ENCODE data around the gene ITPRID1. TPM values are rescaled to one million over a fixed set of nuclear protein-coding genes. Genes with fewer than 3 reads are reported as not detected.
A peak's percentile ranks its signal among the peaks of the same experiment; 100 is the strongest.

The ITPRID1 gene
- total RNA-seq, 6 donors from 2014 or later, result 0.10 to 0.30 (median 0.17) TPM; not detected in 3

DNA sequence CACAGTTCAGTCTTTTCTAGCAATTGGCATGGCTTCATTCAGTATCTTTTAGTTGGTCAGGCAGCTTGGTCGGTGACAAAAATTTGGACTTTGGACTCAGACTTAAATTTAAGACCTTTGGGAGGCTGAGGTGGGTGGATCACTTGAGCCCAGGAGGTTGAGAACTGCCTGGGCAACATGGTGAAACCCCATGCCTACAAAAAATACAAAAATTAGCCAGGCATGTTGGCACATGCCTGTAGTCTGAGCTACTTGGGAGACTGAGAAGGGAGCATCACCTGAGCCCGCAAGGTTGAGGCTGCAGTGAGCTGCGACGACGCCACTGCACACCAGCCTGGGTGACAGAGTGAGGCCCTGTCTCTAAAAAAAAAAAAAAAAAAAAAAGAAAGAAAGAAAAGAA lies 19.5 kb upstream of the ITPRID1 start:
- Histone ChIP-seq H3K4me3 (no peak overlapping the region), H3K9me3 (no peaks in the 10 kb centered on the region), H3K36me3 (no peaks in the 10 kb centered on the region), H3K27me3 (no peaks in the 10 kb centered on the region), H3K4me1 (peaks cover 0 to 3% (median 0%) of the 10 kb centered on the region in 4 donors), H3K27ac (peak overlapping the region in 2 of 4 donors; percentile 5 to 16)
- ATAC-seq (ENCODE audit: low FRiP score in 2 of 2), result no peak
- peak in 1 of 2 donors; percentile 27 for DNase-seq
- TF ChIP-seq POLR2A (IDR thresholded peaks at IDR 0.05) (no peak), EP300 (IDR thresholded peaks at IDR 0.05) (no peak), POLR2AphosphoS5 (IDR thresholded peaks at IDR 0.05) (no peak)
- TF ChIP-seq, protein P1, sequence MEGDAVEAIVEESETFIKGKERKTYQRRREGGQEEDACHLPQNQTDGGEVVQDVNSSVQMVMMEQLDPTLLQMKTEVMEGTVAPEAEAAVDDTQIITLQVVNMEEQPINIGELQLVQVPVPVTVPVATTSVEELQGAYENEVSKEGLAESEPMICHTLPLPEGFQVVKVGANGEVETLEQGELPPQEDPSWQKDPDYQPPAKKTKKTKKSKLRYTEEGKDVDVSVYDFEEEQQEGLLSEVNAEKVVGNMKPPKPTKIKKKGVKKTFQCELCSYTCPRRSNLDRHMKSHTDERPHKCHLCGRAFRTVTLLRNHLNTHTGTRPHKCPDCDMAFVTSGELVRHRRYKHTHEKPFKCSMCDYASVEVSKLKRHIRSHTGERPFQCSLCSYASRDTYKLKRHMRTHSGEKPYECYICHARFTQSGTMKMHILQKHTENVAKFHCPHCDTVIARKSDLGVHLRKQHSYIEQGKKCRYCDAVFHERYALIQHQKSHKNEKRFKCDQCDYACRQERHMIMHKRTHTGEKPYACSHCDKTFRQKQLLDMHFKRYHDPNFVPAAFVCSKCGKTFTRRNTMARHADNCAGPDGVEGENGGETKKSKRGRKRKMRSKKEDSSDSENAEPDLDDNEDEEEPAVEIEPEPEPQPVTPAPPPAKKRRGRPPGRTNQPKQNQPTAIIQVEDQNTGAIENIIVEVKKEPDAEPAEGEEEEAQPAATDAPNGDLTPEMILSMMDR (IDR thresholded peaks at IDR 0.05), result no peak
- 67 to 69% methylated on average over 5 of the region's 5 CpGs for WGBS, 2 donors

DNA sequence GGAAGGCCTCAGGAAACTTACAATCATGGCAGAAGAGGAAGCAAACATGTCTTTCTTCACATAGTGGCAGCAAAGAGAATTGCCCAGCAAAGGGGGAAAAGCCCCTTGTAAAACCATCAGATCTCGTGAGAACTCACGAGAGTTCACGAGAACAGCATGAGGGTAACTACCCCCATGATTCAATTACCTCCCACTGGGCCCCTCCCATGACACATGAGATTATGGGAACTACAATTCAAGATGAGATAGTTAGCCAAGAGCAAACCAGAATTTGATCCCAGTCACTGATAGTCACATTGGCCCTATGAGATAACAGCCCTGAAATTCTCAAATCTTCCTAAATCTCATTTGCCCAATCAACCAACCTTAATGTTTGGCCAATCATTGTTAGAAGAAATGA lies 18.2 kb upstream of the ITPRID1 start:
- ATAC-seq (ENCODE audit: low FRiP score in 2 of 2) (no peak), DNase-seq (no peak)
- Histone ChIP-seq H3K4me3 (no peak overlapping the region), H3K36me3 (no peaks in the 10 kb centered on the region), H3K27me3 (no peaks in the 10 kb centered on the region), H3K4me1 (peaks cover 0 to 3% (median 0%) of the 10 kb centered on the region in 4 donors), H3K27ac (no peak overlapping the region), H3K9me3 (no peaks in the 10 kb centered on the region)
- 83 to 88% methylated on average over 3 of the region's 3 CpGs for WGBS, 2 donors
- TF ChIP-seq POLR2A (IDR thresholded peaks at IDR 0.05) (no peak), POLR2AphosphoS5 (IDR thresholded peaks at IDR 0.05) (no peak), EP300 (IDR thresholded peaks at IDR 0.05) (no peak)
- TF ChIP-seq, protein P1 (IDR thresholded peaks at IDR 0.05), result no peak

DNA sequence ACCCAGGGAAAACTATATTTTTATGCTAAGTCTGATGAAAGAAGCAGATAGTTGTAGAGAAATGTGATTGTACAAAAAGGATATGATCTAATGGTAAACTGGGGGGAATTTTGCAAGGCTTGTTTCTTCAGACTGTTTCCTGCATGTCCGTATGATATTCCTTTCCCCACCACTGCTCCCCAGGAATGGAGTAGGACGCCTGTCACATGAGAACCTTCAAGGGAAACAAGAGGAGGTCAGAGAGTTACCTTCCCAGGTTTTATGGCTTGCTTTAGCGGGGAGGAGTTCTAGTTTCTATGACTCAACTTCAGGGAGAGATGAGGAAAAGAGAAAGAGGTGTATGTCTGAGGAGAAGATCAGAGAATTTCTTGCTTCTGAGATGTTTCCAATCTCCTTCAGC lies 16.4 kb upstream of the ITPRID1 start:
- Histone ChIP-seq H3K27me3 (no peaks in the 10 kb centered on the region), H3K27ac (no peak overlapping the region), H3K4me3 (no peak overlapping the region), H3K4me1 (peaks cover 0 to 3% (median 0%) of the 10 kb centered on the region in 4 donors), H3K9me3 (no peaks in the 10 kb centered on the region), H3K36me3 (no peaks in the 10 kb centered on the region)
- TF ChIP-seq, protein P1 (IDR thresholded peaks at IDR 0.05), result no peak
- no peak for TF ChIP-seq POLR2AphosphoS5 (IDR thresholded peaks at IDR 0.05)
- TF ChIP-seq POLR2A (IDR thresholded peaks at IDR 0.05), result no peak
- no peak for TF ChIP-seq EP300 (IDR thresholded peaks at IDR 0.05)
- WGBS, 2 donors, result 19 to 38% methylated on average over 3 of the region's 3 CpGs
- DNase-seq (no peak), ATAC-seq (ENCODE audit: low FRiP score in 2 of 2) (no peak)

DNA sequence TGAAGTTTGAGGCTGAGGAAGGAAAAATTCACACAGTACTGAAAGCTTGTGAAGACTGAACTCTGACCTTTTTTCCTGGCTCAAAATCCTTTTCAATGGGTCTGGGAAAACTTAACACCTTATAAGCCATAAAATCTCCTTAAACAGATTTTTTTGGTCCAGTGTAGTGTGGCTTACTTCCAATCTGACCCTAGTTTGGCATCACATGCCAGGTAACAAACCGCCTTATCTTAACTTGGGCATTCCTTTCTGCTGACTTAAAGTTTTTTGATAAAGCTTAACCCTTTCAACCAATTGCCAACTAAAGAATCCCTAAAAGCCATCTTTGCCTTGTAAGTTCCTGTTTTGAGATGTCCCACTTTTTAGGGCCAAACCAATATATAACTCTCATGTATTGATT lies 13.2 kb upstream of the ITPRID1 start:
- H3K4me3 ChIP-seq, result no peak overlapping the region
- H3K27ac ChIP-seq, result no peak overlapping the region
- no peak for TF ChIP-seq POLR2AphosphoS5 (IDR thresholded peaks at IDR 0.05)
- no peak for TF ChIP-seq POLR2A (IDR thresholded peaks at IDR 0.05)
- TF ChIP-seq, protein P1 (IDR thresholded peaks at IDR 0.05), result no peak
- no peak for TF ChIP-seq EP300 (IDR thresholded peaks at IDR 0.05)
- H3K4me1 ChIP-seq, result no peaks in the 10 kb centered on the region
- ATAC-seq (ENCODE audit: low FRiP score in 2 of 2) (no peak), DNase-seq (no peak)
- no peaks in the 10 kb centered on the region for H3K27me3 ChIP-seq
- H3K9me3 ChIP-seq, result no peaks in the 10 kb centered on the region
- H3K36me3 ChIP-seq, result no peaks in the 10 kb centered on the region
- 0 to 16% methylated on average over 1 of the region's 1 CpG for WGBS, 2 donors

DNA sequence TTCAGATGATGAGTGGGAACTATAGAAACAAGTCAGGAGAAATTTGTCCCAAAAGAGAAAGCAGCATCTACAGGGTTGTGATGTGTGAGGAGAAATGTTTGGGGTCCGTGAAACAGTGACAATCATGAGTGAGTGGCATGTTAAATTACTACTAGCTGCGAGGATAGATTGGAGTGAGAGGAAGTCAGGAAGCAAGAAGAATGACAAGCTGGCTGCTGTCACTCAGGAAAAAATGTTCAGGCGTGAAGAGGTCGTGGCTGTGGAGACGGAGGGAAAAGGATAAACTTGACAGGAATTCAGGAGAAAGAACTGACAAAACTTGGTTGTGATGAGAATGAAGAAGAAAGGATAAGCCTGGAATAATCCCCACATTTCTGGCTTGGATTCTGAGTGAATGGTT lies 5.1 kb upstream of the ITPRID1 start:
- no peak overlapping the region for H3K4me3 ChIP-seq
- H3K27ac ChIP-seq, result no peak overlapping the region
- H3K9me3 ChIP-seq, result no peaks in the 10 kb centered on the region
- DNase-seq (no peak), ATAC-seq (ENCODE audit: low FRiP score in 2 of 2) (no peak)
- no peaks in the 10 kb centered on the region for H3K36me3 ChIP-seq
- H3K4me1 ChIP-seq, result no peaks in the 10 kb centered on the region
- no peaks in the 10 kb centered on the region for H3K27me3 ChIP-seq
- WGBS, 2 donors, result 68 to 82% methylated on average over 5 of the region's 5 CpGs
- TF ChIP-seq POLR2A (IDR thresholded peaks at IDR 0.05), result no peak

All from upper lobe of left lung (tissue), 6 donors.